Prostate gland (tissue), 2 donors: ENCODE measurements around the gene MAPK8IP2. TPM values are rescaled to one million over a fixed set of nuclear protein-coding genes. Genes with fewer than 3 reads are reported as not detected.

Source experiments
- DNase-seq: peaks from one replicate; pipeline ENCODE4 v3.0.0-alpha.2; 2019; ENCODE audit warnings: low spot score
- H3K27ac ChIP-seq, 2 donors: fragments of 200-600 bp; sonication (generic); 2 replicates each; pipeline ENCODE4 v1.5.1; 2017 to 2019
- H3K27me3 ChIP-seq: fragments of 200-600 bp; sonication (generic); replicated peaks from 2 replicates; pipeline ENCODE4 v1.5.1; 2019; ENCODE audit not compliant: insufficient read depth
- H3K36me3 ChIP-seq, 2 donors: fragments of 200-600 bp; sonication (generic); 1 replicate in 1 of 2; 2 replicates in 1 of 2; pipeline versions ENCODE4 v1.5.1 to v1.8.1; 2017 to 2019
- H3K4me1 ChIP-seq: fragments of 200-600 bp; sonication (generic); replicated peaks from 2 replicates; pipeline ENCODE4 v1.5.1; 2019
- H3K4me3 ChIP-seq, 2 donors: fragments of 200-600 bp; sonication (generic); 2 replicates each; pipeline ENCODE4 v1.5.1; 2017 to 2019
- H3K9me3 ChIP-seq: fragments of 200-600 bp; sonication (generic); 2 replicates; pipeline ENCODE4 v1.5.1; 2017
- CTCF ChIP-seq, 4 experiments: fragments of 200-600 bp in 2 of 4; fragments of 450-650 bp in 2 of 4; sonication (generic) in 2 of 4; IDR thresholded peaks; 1 replicate in 3 of 4; 2 replicates in 1 of 4; pipeline ENCODE4 v1.5.1; 2016 to 2019; ENCODE audit warnings: antibody characterized with exemption in 4 of 4, mild to moderate bottlenecking in 2 of 4, moderate library complexity in 2 of 4
- POLR2A ChIP-seq: fragments of 450-650 bp; IDR thresholded peaks from one replicate; pipeline ENCODE4 v1.6.1; 2016; ENCODE audit warnings: antibody characterized with exemption, mild to moderate bottlenecking
- POLR2AphosphoS5 ChIP-seq: sonication (generic); formaldehyde crosslinking; IDR thresholded peaks from one replicate; pipeline ENCODE4 v1.6.1; 2017; ENCODE audit warnings: antibody characterized with exemption
- WGBS: methylation state at CpG from one replicate; pipeline ENCODE4 v1.1.5; 2018; 5-methylcytosine and 5-hydroxymethylcytosine counted together
- intact Hi-C: fragments of 100-400 bp; cut with DNase I; formaldehyde crosslinking; loops from one replicate; pipeline ENCODE4 v1.14.2; 2022
- total RNA-seq, 2 donors: library from RNA; depleted of rRNA; stranded (reverse); fragments of >200 nt; gene quantifications; one replicate each; pipeline ENCODE4 v1.1.0, GENCODE V29; 2016

MAPK8IP2 gene
- total RNA-seq, 2 donors from 2014 or later, result 5.1 to 23.6 TPM

GRCh38 chr22:50608996-50609395 lies 8.4 kb downstream of the MAPK8IP2 start:
- no peak for DNase-seq
- WGBS, result 90% methylated on average over 10 of the region's 10 CpGs
- H3K4me3 ChIP-seq, result no peak overlapping the region
- H3K36me3 ChIP-seq, result no peaks in the 10 kb centered on the region
- TF ChIP-seq CTCF (IDR thresholded peaks at IDR 0.05), result no peak
- no peak for TF ChIP-seq POLR2A
- no peak for TF ChIP-seq POLR2AphosphoS5
- no peaks in the 10 kb centered on the region for H3K4me1 ChIP-seq
- intact Hi-C loops, result no loop called here
- H3K27ac ChIP-seq, result no peak overlapping the region
- no peaks in the 10 kb centered on the region for H3K27me3 ChIP-seq
- no peaks in the 10 kb centered on the region for H3K9me3 ChIP-seq

- 77% methylated on average over 12 of the region's 12 CpGs for WGBS
- Histone ChIP-seq H3K27ac (no peak overlapping the region), H3K27me3 (no peaks in the 10 kb centered on the region)
These were observed 9.0 kb downstream of the MAPK8IP2 start for GRCh38 chr22:50609599-50609998.

DNA sequence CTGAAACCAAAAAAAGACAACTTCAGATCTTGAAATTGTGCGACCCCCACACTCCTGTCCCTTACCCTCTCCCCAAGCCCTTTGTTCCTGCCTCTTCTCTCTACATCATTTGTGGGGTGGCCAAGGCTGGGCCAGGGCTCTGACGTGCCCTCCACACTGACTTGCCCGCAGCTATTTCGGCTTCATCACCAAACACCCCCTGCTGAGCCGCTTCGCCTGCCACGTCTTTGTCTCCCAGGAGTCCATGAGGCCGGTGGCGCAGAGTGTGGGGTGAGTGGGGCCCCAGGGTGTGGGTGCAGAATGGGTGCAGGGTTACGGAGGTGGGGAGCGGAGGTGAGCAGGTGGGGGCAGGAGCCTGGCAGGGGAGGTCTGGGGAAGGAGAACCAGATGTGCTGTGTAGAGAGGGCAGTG lies 9.5 kb downstream of the MAPK8IP2 start:
- DNase-seq, result no peak
- intact Hi-C loops, result no loop called here
- WGBS, result 90% methylated on average over 11 of the region's 11 CpGs
- Histone ChIP-seq H3K4me3 (no peak overlapping the region), H3K36me3 (no peaks in the 10 kb centered on the region), H3K27me3 (no peaks in the 10 kb centered on the region), H3K4me1 (no peaks in the 10 kb centered on the region), H3K9me3 (no peaks in the 10 kb centered on the region), H3K27ac (no peak overlapping the region)
- no peak for TF ChIP-seq CTCF (IDR thresholded peaks at IDR 0.05)
- no peak for TF ChIP-seq POLR2AphosphoS5
- TF ChIP-seq POLR2A, result no peak

More at GRCh38 chr22:50609599-50609998, 9.0 kb downstream of the MAPK8IP2 start:
- no peaks in the 10 kb centered on the region for H3K9me3 ChIP-seq
- no peak overlapping the region for H3K4me3 ChIP-seq
- intact Hi-C loops, result no loop called here
- H3K36me3 ChIP-seq, result no peaks in the 10 kb centered on the region
- DNase-seq, result no peak
- no peak for TF ChIP-seq POLR2AphosphoS5
- no peak for TF ChIP-seq POLR2A
- no peak for TF ChIP-seq CTCF (IDR thresholded peaks at IDR 0.05)
- H3K4me1 ChIP-seq, result no peaks in the 10 kb centered on the region

GRCh38 chr22:50610581-50610980 lies 10.0 kb downstream of the MAPK8IP2 start:
- TF ChIP-seq POLR2AphosphoS5 (no peak), CTCF (IDR thresholded peaks at IDR 0.05) (no peak), POLR2A (no peak)
- H3K27ac ChIP-seq, result no peak overlapping the region
- DNase-seq, result no peak
- H3K4me1 ChIP-seq, result no peaks in the 10 kb centered on the region
- H3K36me3 ChIP-seq, result no peaks in the 10 kb centered on the region
- H3K9me3 ChIP-seq, result no peaks in the 10 kb centered on the region
- WGBS, result 84% methylated on average over 17 of the region's 17 CpGs
- no peak overlapping the region for H3K4me3 ChIP-seq
- intact Hi-C loops, result no loop called here
- no peaks in the 10 kb centered on the region for H3K27me3 ChIP-seq

DNA sequence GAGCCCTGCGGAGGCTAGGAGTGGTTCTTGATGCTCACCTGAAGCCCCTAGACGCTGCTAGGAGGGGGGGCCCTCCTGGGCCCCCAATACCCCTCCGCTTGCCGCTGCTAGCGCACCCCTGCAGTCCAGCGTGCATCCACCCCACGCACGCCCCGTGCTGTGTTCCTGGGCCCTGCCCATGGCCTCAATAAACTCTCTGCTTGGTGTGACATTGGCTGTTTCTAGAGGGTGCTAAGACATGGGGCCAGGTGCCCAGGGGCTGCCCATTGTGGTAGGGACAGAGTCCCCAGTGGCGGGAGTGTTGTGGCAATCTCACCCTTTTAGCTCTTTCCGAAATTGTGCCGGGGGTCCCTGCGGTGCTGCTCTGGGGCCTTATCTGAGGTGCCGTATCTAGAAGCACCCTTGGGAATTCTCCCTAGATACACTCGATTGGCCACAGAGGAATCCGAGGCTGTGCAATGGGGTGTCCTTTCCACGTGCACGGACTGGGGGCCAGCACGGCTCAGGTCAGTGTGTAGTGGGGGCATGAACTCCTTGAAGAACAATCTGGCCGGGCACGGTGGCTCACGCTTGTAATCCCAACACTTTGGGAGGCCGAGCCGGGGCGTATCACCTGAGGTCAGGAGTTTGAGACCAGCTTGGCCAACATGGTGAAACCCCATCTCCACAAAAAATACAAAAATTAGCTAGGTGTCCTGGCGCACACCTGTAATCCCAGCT lies 10.9 kb downstream of the MAPK8IP2 start:
- Histone ChIP-seq H3K36me3 (no peaks in the 10 kb centered on the region), H3K27me3 (no peaks in the 10 kb centered on the region), H3K4me1 (no peaks in the 10 kb centered on the region), H3K9me3 (no peaks in the 10 kb centered on the region), H3K27ac (no peak overlapping the region), H3K4me3 (no peak overlapping the region)
- intact Hi-C loops, result no loop called here
- 89% methylated on average over 24 of the region's 26 CpGs for WGBS
- DNase-seq, result no peak
- TF ChIP-seq POLR2AphosphoS5 (no peak), CTCF (IDR thresholded peaks at IDR 0.05) (no peak), POLR2A (no peak)
